Stimulated activated CD4-positive, alpha-beta T cell treated with anti-CD3 and anti-CD28 coated beads, Interleukin-1b, Interleukin-23, amount 100 ng/mL, for 1 hour (primary cell): ENCODE results near the gene RAMACL.

Experiments
- DNase-seq, 2 donors: peaks; one replicate each; pipeline ENCODE4 v3.0.0-alpha.2; 2020; ENCODE audit warnings: low read depth in 2 of 2

Gene RAMACL

GRCh38 chr6:166618251-166618650 is 31.8 kb upstream of the RAMACL start:
- no peak for DNase-seq

GRCh38 chr6:166617359-166617758 is 30.9 kb upstream of the RAMACL start:
- DNase-seq = no peak

GRCh38 chr6:166616261-166617238 is 30.1 kb upstream of the RAMACL start:
- DNase-seq = no peak

- DNase-seq = no peak
Observed at GRCh38 chr6:166615059-166615770, 28.7 kb upstream of the RAMACL start.

GRCh38 chr6:166614589-166614988 is 28.1 kb upstream of the RAMACL start:
- DNase-seq = no peak

GRCh38 chr6:166614171-166614583 is 27.7 kb upstream of the RAMACL start:
- no peak for DNase-seq

- no peak for DNase-seq
Observed at GRCh38 chr6:166613027-166613426, 26.5 kb upstream of the RAMACL start.

GRCh38 chr6:166612471-166612881 is 26.0 kb upstream of the RAMACL start:
- no peak for DNase-seq

GRCh38 chr6:166611631-166612030 is 25.2 kb upstream of the RAMACL start:
- DNase-seq = no peak

GRCh38 chr6:166610069-166610468 is 23.6 kb upstream of the RAMACL start:
- DNase-seq = no peak

- no peak for DNase-seq
Observed at GRCh38 chr6:166608774-166609173, 22.3 kb upstream of the RAMACL start.

- no peak for DNase-seq
Observed at GRCh38 chr6:166605752-166606151, 19.3 kb upstream of the RAMACL start.

GRCh38 chr6:166604911-166605310 is 18.4 kb upstream of the RAMACL start:
- DNase-seq = no peak

- no peak for DNase-seq
Observed at GRCh38 chr6:166604328-166604727, 17.9 kb upstream of the RAMACL start.

GRCh38 chr6:166603043-166603690 is 16.7 kb upstream of the RAMACL start:
- DNase-seq = no peak

GRCh38 chr6:166601956-166602355 is 15.5 kb upstream of the RAMACL start:
- no peak for DNase-seq

- DNase-seq = no peak
Observed at GRCh38 chr6:166600931-166601330, 14.5 kb upstream of the RAMACL start.

- no peak for DNase-seq
Observed at GRCh38 chr6:166599205-166599604, 12.7 kb upstream of the RAMACL start.

- no peak for DNase-seq
Observed at GRCh38 chr6:166598441-166599138, 12.1 kb upstream of the RAMACL start.

- DNase-seq = no peak
Observed at GRCh38 chr6:166597711-166598440, 11.4 kb upstream of the RAMACL start.
